ENCODE measurements around the gene MAPKBP1.

GRCh38 chr15:41746802-41747201 lies 27.5 kb upstream of the MAPKBP1 start:
- TF ChIP-seq ZNF384 (IDR thresholded peaks at IDR 0.05) (no peak), TARDBP (IDR thresholded peaks at IDR 0.05) (no peak), PKNOX1 (IDR thresholded peaks at IDR 0.05) (no peak), SUZ12 (IDR thresholded peaks at IDR 0.05) (no peak), FOXK2 (IDR thresholded peaks at IDR 0.05) (no peak), L3MBTL2 (conservative IDR thresholded peaks at IDR 0.05) (no peak), FOXM1 (IDR thresholded peaks at IDR 0.05; ENCODE audit: borderline replicate concordance) (no peak), NFRKB (IDR thresholded peaks at IDR 0.05) (no peak), SP1 (IDR thresholded peaks at IDR 0.05) (no peak), FOXA1 (IDR thresholded peaks at IDR 0.05) (no peak)

Measured in HEK293T (cell line).